GM19193 (cell line): ENCODE results near the gene INSL6.

Source experiments
- POLR2A ChIP-seq: IDR thresholded peaks from 4 replicates; pipeline ENCODE4 v1.6.1; 2011; ENCODE audit not compliant: insufficient read depth, insufficient read length; ENCODE audit errors: extremely low read depth

The INSL6 gene

GRCh38 chr9:5122516-5122915 is 62.9 kb downstream of the INSL6 start:
- no peak for TF ChIP-seq POLR2A

GRCh38 chr9:5122116-5122515 is 63.3 kb downstream of the INSL6 start:
- no peak for TF ChIP-seq POLR2A

GRCh38 chr9:5113994-5114748 is 71.3 kb downstream of the INSL6 start:
- TF ChIP-seq POLR2A = no peak
